K562 (cell line): ENCODE data around the gene NR5A1. TPM values are rescaled to one million over a fixed set of nuclear protein-coding genes. Genes with fewer than 3 reads are reported as not detected.
A peak's percentile ranks its signal among the peaks of the same experiment; 100 is the strongest.

Source experiments
- ATF3 ChIP-seq, 2 experiments: fragments of 450-650 bp in 1 of 2; sonication (generic) in 1 of 2; formaldehyde crosslinking in 1 of 2; IDR thresholded peaks in 1 of 2; conservative IDR thresholded peaks in 1 of 2; 2 replicates each; pipeline versions ENCODE4 v1.6.1 to v1.8.1; 2016 to 2023; ENCODE audit warnings: mild to moderate bottlenecking in 2 of 2, moderate library complexity in 2 of 2, inconsistent platforms in 1 of 2, missing genetic modification reagents in 1 of 2
- CEBPG ChIP-seq, 3 experiments: fragments of 200-800 bp in 1 of 3; sonication (Bioruptor generic) in 1 of 3; sonication (generic) in 1 of 3; formaldehyde crosslinking in 1 of 3; IDR thresholded peaks in 2 of 3; conservative IDR thresholded peaks in 1 of 3; 2 replicates each; pipeline versions ENCODE4 v1.6.1 to v1.8.0; 2016 to 2022; ENCODE audit warnings: missing compliant biosample characterization in 2 of 3, missing genetic modification characterization in 2 of 3, mild to moderate bottlenecking in 1 of 3, missing genetic modification reagents in 1 of 3
- CHD1 ChIP-seq: fragments of 200-600 bp; sonication (generic); IDR thresholded peaks from one replicate; pipeline ENCODE4 v1.6.1; 2012; ENCODE audit warnings: mild to moderate bottlenecking, moderate library complexity, low read length, inconsistent platforms
- HNRNPL ChIP-seq: fragments of 200-400 bp; formaldehyde crosslinking; IDR thresholded peaks from 2 replicates; pipeline ENCODE4 v1.6.1; 2017; ENCODE audit warnings: low read depth, mild to moderate bottlenecking, low read length
- MAFF ChIP-seq: IDR thresholded peaks from 2 replicates; pipeline ENCODE4 v1.6.1; 2012; ENCODE audit warnings: low read length, improper control_type of control experiment
- NFIC ChIP-seq: fragments of 450-650 bp; IDR thresholded peaks from 2 replicates; pipeline ENCODE4 v1.6.1; 2017; ENCODE audit warnings: mild to moderate bottlenecking, inconsistent platforms
- NFYB ChIP-seq: IDR thresholded peaks from 2 replicates; pipeline ENCODE4 v1.6.1; 2011; ENCODE audit warnings: mild to moderate bottlenecking, moderate library complexity; ENCODE audit not compliant: insufficient read length; ENCODE audit errors: extremely low read depth
- RBM25 ChIP-seq: fragments of 200-400 bp; formaldehyde crosslinking; IDR thresholded peaks from 2 replicates; pipeline ENCODE4 v1.6.1; 2018; ENCODE audit warnings: low read length, low read depth, moderate library complexity; ENCODE audit not compliant: severe bottlenecking
- STAT5B ChIP-seq: fragments of 250-450 bp; sonication (Bioruptor Pico); IDR thresholded peaks from 2 replicates; pipeline ENCODE4 v1.8.0; 2021; ENCODE audit warnings: mild to moderate bottlenecking, inconsistent platforms
- ZFP36 ChIP-seq: fragments of 150-350 bp; IDR thresholded peaks from 2 replicates; pipeline ENCODE4 v1.6.1; 2018; ENCODE audit warnings: low read length, low read depth; ENCODE audit not compliant: partially characterized antibody
- ZNF124 ChIP-seq: sonication (generic); formaldehyde crosslinking; IDR thresholded peaks from 2 replicates; pipeline ENCODE4 v1.8.1; 2022; ENCODE audit warnings: missing genetic modification reagents
- ZNF23 ChIP-seq: fragments of 250-450 bp; sonication (Bioruptor Pico); IDR thresholded peaks from 2 replicates; pipeline ENCODE4 v1.4.0; 2020; ENCODE audit warnings: mild to moderate bottlenecking
- ZNF282 ChIP-seq: sonication (generic); formaldehyde crosslinking; IDR thresholded peaks from 2 replicates; pipeline ENCODE4 v1.8.1; 2023; ENCODE audit warnings: missing genetic modification reagents
- ZNF384 ChIP-seq: IDR thresholded peaks from 2 replicates; pipeline ENCODE4 v1.6.1; 2012; ENCODE audit warnings: low read depth, low read length, improper control_type of control experiment
- ZNF584 ChIP-seq: fragments of 200-800 bp; sonication (Bioruptor generic); IDR thresholded peaks from 2 replicates; pipeline ENCODE4 v1.6.1; 2016; ENCODE audit warnings: low read depth, mild to moderate bottlenecking, missing genetic modification characterization, missing compliant biosample characterization
- ZNF785 ChIP-seq: fragments of 250-450 bp; sonication (Bioruptor Pico); IDR thresholded peaks from 2 replicates; pipeline ENCODE4 v1.4.0; 2020; ENCODE audit warnings: mild to moderate bottlenecking
- polyA plus RNA-seq, 8 experiments: library from polyadenylated mRNA; depleted of rRNA in 4 of 8; stranded (reverse) in 5 of 8; unstranded in 3 of 8; fragments of >200 nt; fragmentation: Nextera tagmentation in 2 of 8; fragmentation: Illumina TruSeq in 1 of 8; extraction: Ambion mirVana in 2 of 8; extraction: Trizol in 1 of 8; gene quantifications; 2 replicates each; pipeline versions ENCODE4 v1.2.1 to v1.2.3, GENCODE V29; 2011 to 2014; ENCODE audit warnings: inconsistent platforms in 1 of 8, missing spikeins in 1 of 8
- total RNA-seq, 7 experiments: library from RNA; depleted of rRNA in 6 of 7; stranded (reverse); fragments of >200 nt in 6 of 7; fragmentation: Illumina TruSeq in 2 of 7; extraction: Trizol in 2 of 7; gene quantifications; 2 replicates each; pipeline versions ENCODE4 v1.2.1 to v1.2.3, GENCODE V29; 2011 to 2021; ENCODE audit warnings: low replicate concordance in 1 of 7
- TF ChIP-seq, protein P1 (sequence below): fragments of 250-450 bp; sonication (Bioruptor Pico); IDR thresholded peaks from 2 replicates; pipeline ENCODE4 v1.8.0; 2021; ENCODE audit warnings: borderline replicate concordance, mild to moderate bottlenecking, moderate library complexity; ENCODE audit not compliant: poor library complexity, severe bottlenecking
- TF ChIP-seq, protein P2 (sequence below): fragments of 200-800 bp; sonication (Bioruptor generic); IDR thresholded peaks from 2 replicates; pipeline ENCODE4 v1.6.1; 2017; ENCODE audit warnings: missing genetic modification characterization, missing compliant biosample characterization
- TF ChIP-seq, protein P3 (sequence below): fragments of 450-650 bp; IDR thresholded peaks from 2 replicates; pipeline ENCODE4 v1.6.1; 2017; ENCODE audit warnings: antibody characterized with exemption, mild to moderate bottlenecking

Gene NR5A1
- total and polyA plus RNA-seq, 9 of the 15 experiments (the other 6 are each of a cell fraction or from before 2014, with no cell fraction given) = 0.11 to 0.32 (median 0.20) TPM; not detected in 6

GRCh38 chr9:124510650-124511425 is 3.6 kb upstream of the NR5A1 start (continued):
- TF ChIP-seq, protein P1, sequence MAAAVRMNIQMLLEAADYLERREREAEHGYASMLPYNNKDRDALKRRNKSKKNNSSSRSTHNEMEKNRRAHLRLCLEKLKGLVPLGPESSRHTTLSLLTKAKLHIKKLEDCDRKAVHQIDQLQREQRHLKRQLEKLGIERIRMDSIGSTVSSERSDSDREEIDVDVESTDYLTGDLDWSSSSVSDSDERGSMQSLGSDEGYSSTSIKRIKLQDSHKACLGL (CRISPR knock-in tag) = no peak
- TF ChIP-seq ZFP36 (peak; percentile 85), MAFF (no peak), ZNF282 (CRISPR knock-in tag) (no peak), ZNF384 (no peak), CEBPG (CRISPR knock-in tag; IDR thresholded peaks at IDR 0.05) (peak; percentile 86), CEBPG (tag; conservative IDR thresholded peaks at IDR 0.05 in 1 of 2, IDR thresholded peaks at IDR 0.05 in 1 of 2) (peak; percentile 53 to 90), HNRNPL (no peak), ZNF23 (CRISPR knock-in tag) (no peak), NFIC (no peak), CHD1 (no peak), NFYB (no peak), ATF3 (IDR thresholded peaks at IDR 0.05) (peak; percentile 71), ATF3 (CRISPR knock-in tag; conservative IDR thresholded peaks at IDR 0.05) (no peak), ZNF584 (CRISPR knock-in tag) (no peak), STAT5B (no peak), RBM25 (peak; percentile 93), ZNF124 (0 out of 2 replicates have a peak, but pooled peaks have one; percentile 16), ZNF785 (CRISPR knock-in tag) (no peak)
- TF ChIP-seq, protein P2, sequence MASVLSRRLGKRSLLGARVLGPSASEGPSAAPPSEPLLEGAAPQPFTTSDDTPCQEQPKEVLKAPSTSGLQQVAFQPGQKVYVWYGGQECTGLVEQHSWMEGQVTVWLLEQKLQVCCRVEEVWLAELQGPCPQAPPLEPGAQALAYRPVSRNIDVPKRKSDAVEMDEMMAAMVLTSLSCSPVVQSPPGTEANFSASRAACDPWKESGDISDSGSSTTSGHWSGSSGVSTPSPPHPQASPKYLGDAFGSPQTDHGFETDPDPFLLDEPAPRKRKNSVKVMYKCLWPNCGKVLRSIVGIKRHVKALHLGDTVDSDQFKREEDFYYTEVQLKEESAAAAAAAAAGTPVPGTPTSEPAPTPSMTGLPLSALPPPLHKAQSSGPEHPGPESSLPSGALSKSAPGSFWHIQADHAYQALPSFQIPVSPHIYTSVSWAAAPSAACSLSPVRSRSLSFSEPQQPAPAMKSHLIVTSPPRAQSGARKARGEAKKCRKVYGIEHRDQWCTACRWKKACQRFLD (CRISPR knock-in tag) = no peak
- TF ChIP-seq, protein P3, sequence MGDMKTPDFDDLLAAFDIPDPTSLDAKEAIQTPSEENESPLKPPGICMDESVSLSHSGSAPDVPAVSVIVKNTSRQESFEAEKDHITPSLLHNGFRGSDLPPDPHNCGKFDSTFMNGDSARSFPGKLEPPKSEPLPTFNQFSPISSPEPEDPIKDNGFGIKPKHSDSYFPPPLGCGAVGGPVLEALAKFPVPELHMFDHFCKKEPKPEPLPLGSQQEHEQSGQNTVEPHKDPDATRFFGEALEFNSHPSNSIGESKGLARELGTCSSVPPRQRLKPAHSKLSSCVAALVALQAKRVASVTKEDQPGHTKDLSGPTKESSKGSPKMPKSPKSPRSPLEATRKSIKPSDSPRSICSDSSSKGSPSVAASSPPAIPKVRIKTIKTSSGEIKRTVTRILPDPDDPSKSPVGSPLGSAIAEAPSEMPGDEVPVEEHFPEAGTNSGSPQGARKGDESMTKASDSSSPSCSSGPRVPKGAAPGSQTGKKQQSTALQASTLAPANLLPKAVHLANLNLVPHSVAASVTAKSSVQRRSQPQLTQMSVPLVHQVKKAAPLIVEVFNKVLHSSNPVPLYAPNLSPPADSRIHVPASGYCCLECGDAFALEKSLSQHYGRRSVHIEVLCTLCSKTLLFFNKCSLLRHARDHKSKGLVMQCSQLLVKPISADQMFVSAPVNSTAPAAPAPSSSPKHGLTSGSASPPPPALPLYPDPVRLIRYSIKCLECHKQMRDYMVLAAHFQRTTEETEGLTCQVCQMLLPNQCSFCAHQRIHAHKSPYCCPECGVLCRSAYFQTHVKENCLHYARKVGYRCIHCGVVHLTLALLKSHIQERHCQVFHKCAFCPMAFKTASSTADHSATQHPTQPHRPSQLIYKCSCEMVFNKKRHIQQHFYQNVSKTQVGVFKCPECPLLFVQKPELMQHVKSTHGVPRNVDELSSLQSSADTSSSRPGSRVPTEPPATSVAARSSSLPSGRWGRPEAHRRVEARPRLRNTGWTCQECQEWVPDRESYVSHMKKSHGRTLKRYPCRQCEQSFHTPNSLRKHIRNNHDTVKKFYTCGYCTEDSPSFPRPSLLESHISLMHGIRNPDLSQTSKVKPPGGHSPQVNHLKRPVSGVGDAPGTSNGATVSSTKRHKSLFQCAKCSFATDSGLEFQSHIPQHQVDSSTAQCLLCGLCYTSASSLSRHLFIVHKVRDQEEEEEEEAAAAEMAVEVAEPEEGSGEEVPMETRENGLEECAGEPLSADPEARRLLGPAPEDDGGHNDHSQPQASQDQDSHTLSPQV = 0 out of 2 replicates have a peak, but pooled peaks have one; percentile 16
